Trophoblast cell (in vitro differentiated cells and primary cell): Measurements from ENCODE around the gene DOCK11.

Experiments
- DNase-seq, 2 donors: peaks; one replicate each; pipeline ENCODE4 v3.0.0-alpha.2; 2016
- H2AFZ ChIP-seq: 2 replicates; pipeline ENCODE4 v1.6.1; 2013; ENCODE audit warnings: low read length, moderate library complexity, mild to moderate bottlenecking; ENCODE audit not compliant: insufficient read depth, poor library complexity
- H2AK5ac ChIP-seq: 2 replicates; pipeline ENCODE4 v1.6.1; 2013; ENCODE audit warnings: mild to moderate bottlenecking, low read length
- H2BK120ac ChIP-seq: 2 replicates; pipeline ENCODE4 v1.6.1; 2013; ENCODE audit warnings: low read length, mild to moderate bottlenecking, moderate library complexity; ENCODE audit not compliant: insufficient read depth, poor library complexity
- H2BK12ac ChIP-seq: 2 replicates; pipeline ENCODE4 v1.6.1; 2013; ENCODE audit warnings: mild to moderate bottlenecking, low read length, moderate library complexity
- H2BK5ac ChIP-seq: 2 replicates; pipeline ENCODE4 v1.6.1; 2013; ENCODE audit warnings: low read length, low read depth, moderate library complexity, mild to moderate bottlenecking; ENCODE audit not compliant: poor library complexity
- H3K14ac ChIP-seq: 2 replicates; pipeline ENCODE4 v1.6.1; 2013; ENCODE audit warnings: mild to moderate bottlenecking, low read length
- H3K18ac ChIP-seq: 2 replicates; pipeline ENCODE4 v1.6.1; 2013; ENCODE audit warnings: mild to moderate bottlenecking, low read length
- H3K23ac ChIP-seq: 2 replicates; pipeline ENCODE4 v1.6.1; 2013; ENCODE audit warnings: low read length
- H3K27ac ChIP-seq: 2 replicates; pipeline ENCODE4 v1.5.1; 2013; ENCODE audit warnings: low read depth, mild to moderate bottlenecking, inconsistent platforms, low read length, moderate library complexity
- H3K27me3 ChIP-seq: 2 replicates; pipeline ENCODE4 v1.6.1; 2013; ENCODE audit warnings: inconsistent platforms, mild to moderate bottlenecking, low read length, moderate library complexity; ENCODE audit not compliant: insufficient read depth
- H3K36me3 ChIP-seq, 2 experiments: 1 replicate in 1 of 2; 2 replicates in 1 of 2; pipeline ENCODE4 v1.6.1; 2013; ENCODE audit warnings: low read length in 2 of 2, mild to moderate bottlenecking in 2 of 2, moderate library complexity in 1 of 2; ENCODE audit not compliant: insufficient read depth in 2 of 2, control insufficient read depth in 1 of 2
- H3K4ac ChIP-seq: 2 replicates; pipeline ENCODE4 v1.6.1; 2013; ENCODE audit warnings: low read depth, mild to moderate bottlenecking, low read length, moderate library complexity
- H3K4me1 ChIP-seq, 2 experiments: 1 replicate in 1 of 2; 2 replicates in 1 of 2; pipeline ENCODE4 v1.6.1; 2013; ENCODE audit warnings: low read length in 2 of 2, mild to moderate bottlenecking in 2 of 2, moderate library complexity in 1 of 2; ENCODE audit not compliant: insufficient read depth in 2 of 2, control insufficient read depth in 1 of 2
- H3K4me2 ChIP-seq: 2 replicates; pipeline ENCODE4 v1.6.1; 2013; ENCODE audit warnings: inconsistent platforms, mild to moderate bottlenecking, low read length, moderate library complexity
- H3K4me3 ChIP-seq: 2 replicates; pipeline ENCODE4 v1.5.1; 2013; ENCODE audit warnings: mild to moderate bottlenecking, low read depth, low read length, inconsistent platforms
- H3K79me1 ChIP-seq: one replicate; pipeline ENCODE4 v1.6.1; 2013; ENCODE audit warnings: low read length
- H3K79me2 ChIP-seq: 2 replicates; pipeline ENCODE4 v1.6.1; 2013; ENCODE audit warnings: low read length, mild to moderate bottlenecking; ENCODE audit not compliant: control insufficient read depth, insufficient read depth, poor library complexity
- H3K9ac ChIP-seq: 2 replicates; pipeline ENCODE4 v1.6.1; 2013; ENCODE audit warnings: mild to moderate bottlenecking, low read length
- H3K9me3 ChIP-seq: 2 replicates; pipeline ENCODE4 v1.6.1; 2013; ENCODE audit warnings: low read depth, mild to moderate bottlenecking, control low read depth, inconsistent platforms, low read length; ENCODE audit not compliant: insufficient read depth
- H4K12ac ChIP-seq: 2 replicates; pipeline ENCODE4 v1.6.1; 2013; ENCODE audit warnings: low read depth, mild to moderate bottlenecking, low read length, moderate library complexity
- H4K8ac ChIP-seq: 2 replicates; pipeline ENCODE4 v1.6.1; 2013; ENCODE audit warnings: low read depth, mild to moderate bottlenecking, low read length, moderate library complexity
- H4K91ac ChIP-seq: one replicate; pipeline ENCODE4 v1.6.1; 2013; ENCODE audit warnings: low read depth, mild to moderate bottlenecking, low read length, moderate library complexity
- WGBS: extraction: QIAGEN DNeasy Blood & Tissue Kit; methylation state at CpG from one replicate; pipeline ENCODE4 v1.1.7; 2013; ENCODE audit warnings: missing lambda C conversion rate; ENCODE audit not compliant: insufficient read length, insufficient coverage; ENCODE audit errors: extremely low coverage; 5-methylcytosine and 5-hydroxymethylcytosine counted together

Gene DOCK11

DNA sequence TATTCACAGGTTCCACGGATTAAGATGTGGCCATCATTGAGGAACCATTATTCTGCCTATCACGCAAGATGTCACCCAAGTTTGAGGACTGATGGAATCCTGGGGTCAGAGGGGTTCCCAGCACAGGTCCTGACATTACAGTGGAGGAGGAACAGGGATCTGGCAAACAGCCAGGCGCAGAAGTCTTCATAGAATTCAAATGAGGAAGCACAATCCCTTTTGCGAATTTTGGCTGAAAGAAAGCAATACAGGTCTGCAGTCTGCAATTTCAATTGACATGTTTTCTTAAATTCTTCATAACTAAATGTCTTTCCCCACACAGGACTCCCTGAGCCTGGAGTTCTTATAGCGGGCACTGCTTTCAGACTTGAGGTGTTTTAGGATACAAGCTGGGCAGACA, 14.5 kb downstream of the DOCK11 start:
- Histone ChIP-seq H3K4me1 (no peaks in the 10 kb centered on the region), H4K8ac (no peak overlapping the region), H3K4ac (no peak overlapping the region), H3K9me3 (no peaks in the 10 kb centered on the region), H3K79me2 (no peaks in the 10 kb centered on the region), H3K14ac (no peak overlapping the region), H3K27me3 (no peaks in the 10 kb centered on the region), H3K79me1 (no peaks in the 10 kb centered on the region), H3K4me3 (no peak overlapping the region), H3K36me3 (no peaks in the 10 kb centered on the region), H3K27ac (no peak overlapping the region), H4K91ac (no peak overlapping the region), H3K18ac (no peak overlapping the region), H2BK12ac (no peak overlapping the region), H2AK5ac (no peak overlapping the region), H4K12ac (no peak overlapping the region), H2BK120ac (no peak overlapping the region), H3K4me2 (no peak overlapping the region), H3K9ac (no peak overlapping the region), H3K23ac (no peak overlapping the region), H2AFZ (no peak overlapping the region), H2BK5ac (no peak overlapping the region)
- no CpG with 5 or more reads among the region's 5 CpGs for WGBS
- no peak for DNase-seq

DNA sequence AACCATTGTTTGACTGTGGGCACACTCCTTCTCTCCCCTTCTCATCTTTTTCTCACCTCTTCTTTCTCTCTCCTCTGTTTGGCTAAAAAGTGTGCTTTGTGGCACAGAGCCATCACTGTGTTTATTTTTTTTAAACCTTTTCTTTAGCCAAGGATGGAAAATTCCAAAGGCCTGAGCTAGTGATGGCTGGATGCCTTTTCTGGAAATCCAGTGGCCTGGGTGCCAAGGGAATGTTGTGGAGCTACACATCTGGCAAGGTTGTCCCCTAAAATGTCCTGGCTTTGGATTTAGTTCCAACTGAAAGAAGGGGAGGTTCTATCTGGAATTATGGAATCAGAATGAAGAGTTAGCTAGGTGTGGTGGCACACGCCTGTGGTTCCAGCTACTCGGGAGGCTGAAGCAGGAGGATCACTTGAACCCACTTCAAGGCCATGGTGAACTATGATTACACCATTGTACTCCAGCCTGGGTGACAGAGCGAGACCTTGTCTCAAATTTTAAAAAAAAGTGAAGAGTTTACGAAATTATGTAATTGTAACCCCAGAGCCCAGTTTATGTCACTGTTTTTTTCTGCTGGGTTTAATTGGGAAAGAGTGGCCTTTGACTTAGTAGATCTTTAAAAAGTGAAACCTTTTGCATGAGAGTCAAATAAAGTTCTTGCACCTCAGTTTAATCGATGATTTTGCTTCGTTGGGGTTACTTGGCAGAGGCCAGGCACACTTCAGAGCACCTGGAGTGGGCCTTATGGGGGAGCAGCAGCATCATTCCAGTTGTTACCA, 17.7 kb downstream of the DOCK11 start:
- H3K14ac ChIP-seq, result no peak overlapping the region
- H2BK120ac ChIP-seq, result no peak overlapping the region
- H3K4ac ChIP-seq, result no peak overlapping the region
- H3K79me2 ChIP-seq, result no peaks in the 10 kb centered on the region
- H3K27me3 ChIP-seq, result no peaks in the 10 kb centered on the region
- no peaks in the 10 kb centered on the region for H3K4me1 ChIP-seq
- H4K91ac ChIP-seq, result no peak overlapping the region
- H2BK12ac ChIP-seq, result no peak overlapping the region
- no peak overlapping the region for H2AFZ ChIP-seq
- no peak overlapping the region for H3K4me2 ChIP-seq
- no peak overlapping the region for H3K18ac ChIP-seq
- H3K79me1 ChIP-seq, result no peaks in the 10 kb centered on the region
- H2BK5ac ChIP-seq, result no peak overlapping the region
- H3K9me3 ChIP-seq, result no peaks in the 10 kb centered on the region
- H3K27ac ChIP-seq, result no peak overlapping the region
- no peak overlapping the region for H3K9ac ChIP-seq
- H2AK5ac ChIP-seq, result no peak overlapping the region
- DNase-seq, result no peak
- H4K8ac ChIP-seq, result no peak overlapping the region
- H3K23ac ChIP-seq, result no peak overlapping the region
- H3K36me3 ChIP-seq, result no peaks in the 10 kb centered on the region
- no peak overlapping the region for H4K12ac ChIP-seq
- H3K4me3 ChIP-seq, result no peak overlapping the region
- no CpG with 5 or more reads among the region's 6 CpGs for WGBS

GRCh38 chrX:118519411-118520215, 24.0 kb downstream of the DOCK11 start:
- H2BK5ac ChIP-seq, result no peak overlapping the region
- no peaks in the 10 kb centered on the region for H3K4me1 ChIP-seq
- H3K4ac ChIP-seq, result no peak overlapping the region

DNA sequence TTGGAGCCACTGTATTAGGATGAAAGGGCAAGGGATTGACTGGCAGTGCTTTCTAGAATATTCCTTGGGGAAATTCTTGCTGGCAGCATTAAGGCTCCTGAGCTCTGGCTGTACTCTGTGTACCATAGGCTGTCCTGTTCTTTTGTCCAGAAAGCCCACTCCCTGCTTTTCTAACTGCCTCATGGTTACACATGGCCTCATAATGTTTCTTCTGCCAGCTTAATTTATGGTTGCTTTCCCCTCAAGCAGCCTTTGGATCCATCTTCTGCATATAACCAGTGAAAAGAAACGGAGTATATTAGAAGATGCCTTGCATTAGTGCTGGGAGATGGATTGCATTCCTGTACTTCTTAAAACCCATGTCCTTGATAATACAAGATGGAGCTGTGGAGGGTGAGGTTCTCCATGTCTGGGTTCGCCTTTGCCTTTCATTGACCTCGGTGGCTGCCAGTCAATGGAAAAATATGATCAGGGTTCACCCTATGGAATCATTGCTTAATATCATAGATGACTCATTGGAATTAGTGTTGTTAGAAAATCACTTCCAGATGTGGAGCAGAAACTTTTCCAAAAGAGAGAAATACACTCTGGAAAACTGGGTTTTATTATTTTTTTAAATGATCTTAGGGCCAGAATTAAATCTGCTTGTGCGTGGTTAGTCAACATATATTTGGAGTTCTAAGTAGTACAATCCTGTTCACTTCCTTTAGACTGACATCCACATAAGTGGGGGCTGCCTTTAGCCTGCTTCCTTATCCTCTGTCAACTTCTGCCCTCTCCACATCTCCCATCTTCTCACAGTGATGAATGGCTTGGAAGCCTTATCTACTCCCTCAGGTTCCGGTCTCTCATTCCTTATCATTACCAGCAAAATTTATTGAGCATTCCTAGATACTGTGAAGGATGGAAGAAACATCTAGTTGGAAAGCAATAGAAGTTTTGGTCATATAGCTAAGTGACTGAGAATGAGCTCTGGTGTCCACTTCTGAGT, 24.9 kb downstream of the DOCK11 start:
- no peaks in the 10 kb centered on the region for H3K27me3 ChIP-seq
- no peak overlapping the region for H2AK5ac ChIP-seq
- H3K18ac ChIP-seq, result no peak overlapping the region
- H3K79me1 ChIP-seq, result no peaks in the 10 kb centered on the region
- no peak overlapping the region for H2BK120ac ChIP-seq
- H2BK5ac ChIP-seq, result no peak overlapping the region
- no peak overlapping the region for H4K91ac ChIP-seq
- no peak overlapping the region for H3K4me2 ChIP-seq
- no peak overlapping the region for H3K14ac ChIP-seq
- H4K8ac ChIP-seq, result no peak overlapping the region
- no peak overlapping the region for H3K23ac ChIP-seq
- no peaks in the 10 kb centered on the region for H3K4me1 ChIP-seq
- H3K4ac ChIP-seq, result no peak overlapping the region
- H3K36me3 ChIP-seq, result no peaks in the 10 kb centered on the region
- no peak overlapping the region for H3K4me3 ChIP-seq
- H3K27ac ChIP-seq, result no peak overlapping the region
- H2AFZ ChIP-seq, result no peak overlapping the region
- peak in 1 of 2 donors; percentile 31 for DNase-seq
- WGBS, result no CpG with 5 or more reads among the region's 5 CpGs
- no peak overlapping the region for H3K9ac ChIP-seq
- H3K9me3 ChIP-seq, result no peaks in the 10 kb centered on the region
- no peak overlapping the region for H2BK12ac ChIP-seq
- no peaks in the 10 kb centered on the region for H3K79me2 ChIP-seq
- no peak overlapping the region for H4K12ac ChIP-seq

More at GRCh38 chrX:118519411-118520215, 24.0 kb downstream of the DOCK11 start:
- Histone ChIP-seq H3K27ac (no peak overlapping the region), H4K8ac (no peak overlapping the region), H3K79me2 (no peaks in the 10 kb centered on the region), H2AK5ac (no peak overlapping the region), H3K14ac (no peak overlapping the region), H3K79me1 (no peaks in the 10 kb centered on the region), H3K9me3 (no peaks in the 10 kb centered on the region), H3K23ac (no peak overlapping the region), H3K18ac (no peak overlapping the region), H3K36me3 (no peaks in the 10 kb centered on the region), H2BK120ac (no peak overlapping the region), H3K4me2 (no peak overlapping the region), H2AFZ (no peak overlapping the region), H3K27me3 (no peaks in the 10 kb centered on the region), H3K4me3 (no peak overlapping the region), H3K9ac (no peak overlapping the region), H2BK12ac (no peak overlapping the region), H4K91ac (no peak overlapping the region), H4K12ac (no peak overlapping the region)
- DNase-seq, result no peak
- WGBS, result no CpG with 5 or more reads among the region's 3 CpGs
